GM18520 (cell line): ENCODE results near the gene ZNF823.

ENCODE experiments used
- ATAC-seq: cut with Tn5 transposase; IDR thresholded peaks from one replicate; pipeline ENCODE4 v1.9.1; 2021; ENCODE audit not compliant: unreplicated experiment

Gene ZNF823

GRCh38 chr19:11737964-11738745, 591 bp downstream of the ZNF823 start:
- ATAC-seq = peak; percentile 18

GRCh38 chr19:11736696-11737095, 2.0 kb downstream of the ZNF823 start:
- ATAC-seq = no peak

- ATAC-seq = no peak
Measured at GRCh38 chr19:11735375-11735774, 3.4 kb downstream of the ZNF823 start.

GRCh38 chr19:11729586-11729985, 9.2 kb downstream of the ZNF823 start:
- ATAC-seq = no peak

- no peak for ATAC-seq
Measured at GRCh38 chr19:11722414-11722813, 16.3 kb downstream of the ZNF823 start.

DNA sequence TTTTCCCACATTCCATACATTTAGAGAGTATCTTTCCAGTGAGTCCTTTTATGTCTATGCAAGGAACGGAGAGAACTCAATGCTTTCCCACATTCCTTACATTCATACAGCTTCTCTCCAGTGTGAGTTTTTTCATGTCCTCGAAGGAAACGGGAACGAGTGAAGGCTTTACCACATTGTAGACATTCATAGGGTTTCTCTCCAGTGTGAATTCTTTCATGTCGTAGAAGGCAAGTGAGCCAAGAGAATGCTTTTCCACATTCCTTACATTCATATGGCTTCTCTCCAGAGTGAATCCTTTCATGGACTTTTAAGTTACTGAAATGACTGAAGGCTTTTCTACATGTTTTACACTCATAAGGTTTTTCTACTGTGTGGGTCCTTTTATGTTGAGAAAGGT, 17.1 kb downstream of the ZNF823 start:
- ATAC-seq = no peak

- ATAC-seq = no peak
Measured at GRCh38 chr19:11710313-11710712, 28.4 kb downstream of the ZNF823 start.

- no peak for ATAC-seq
Measured at GRCh38 chr19:11708457-11708856, 30.3 kb downstream of the ZNF823 start.

- ATAC-seq = no peak
Measured at GRCh38 chr19:11705474-11705873, 33.3 kb downstream of the ZNF823 start.

DNA sequence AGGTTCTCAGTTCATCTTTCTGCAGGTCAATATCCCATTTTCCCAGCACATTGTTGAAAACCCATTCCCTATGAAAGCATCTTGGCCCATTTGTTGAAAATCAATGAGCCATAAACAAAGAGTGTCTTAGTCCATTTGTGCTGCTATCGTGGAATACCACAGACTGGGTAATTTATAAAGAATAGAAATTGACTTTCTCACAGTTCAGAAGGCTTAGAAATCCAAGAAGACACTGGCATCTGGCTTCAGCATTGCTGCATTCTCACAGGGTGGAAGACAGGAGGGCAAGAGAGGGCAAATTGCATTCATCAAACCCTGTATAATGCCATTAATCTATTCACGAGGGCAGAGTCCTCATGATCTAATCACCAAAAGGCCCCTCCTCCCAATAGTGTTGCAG, 34.1 kb downstream of the ZNF823 start:
- ATAC-seq = no peak

- no peak for ATAC-seq
Measured at GRCh38 chr19:11699931-11700794, 38.6 kb downstream of the ZNF823 start.

DNA sequence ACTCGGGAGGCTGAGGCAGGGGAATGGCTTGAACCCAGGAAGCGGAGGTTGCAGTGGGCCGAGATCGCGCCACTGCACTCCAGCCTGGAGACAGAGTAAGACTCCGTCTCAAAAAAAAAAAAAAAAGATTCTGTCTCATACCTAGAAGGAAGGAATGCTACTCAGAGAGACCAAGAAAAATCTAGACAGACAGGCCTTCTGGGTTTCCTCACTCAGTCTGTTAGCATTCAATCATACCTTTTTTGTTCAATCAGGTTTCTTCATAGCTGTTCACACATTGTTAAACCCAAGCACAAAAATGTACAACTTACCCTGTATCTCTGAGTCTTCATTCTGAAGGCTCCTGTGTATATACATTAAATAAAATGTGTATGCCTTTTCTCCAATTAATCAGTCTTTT, 40.5 kb downstream of the ZNF823 start:
- no peak for ATAC-seq

- no peak for ATAC-seq
Measured at GRCh38 chr19:11697284-11697855, 41.4 kb downstream of the ZNF823 start.

- no peak for ATAC-seq
Measured at GRCh38 chr19:11694533-11695439, 44.0 kb downstream of the ZNF823 start.

GRCh38 chr19:11693505-11694499, 44.9 kb downstream of the ZNF823 start:
- no peak for ATAC-seq

GRCh38 chr19:11692127-11692790, 46.5 kb downstream of the ZNF823 start:
- ATAC-seq = no peak

GRCh38 chr19:11685676-11686650, 52.8 kb downstream of the ZNF823 start:
- no peak for ATAC-seq
